DLD1 (cell line): ENCODE data around the gene ZNF423.

ENCODE experiments used
- in situ Hi-C: cut with HindIII; loops from 2 replicates; pipeline ENCODE4 v1.10.0; 2017; ENCODE audit warnings: low sequenced_read_pairs

ZNF423 gene

GRCh38 chr16:49793244-49793643 lies 62.7 kb downstream of the ZNF423 start:
- in situ Hi-C loops, result no loop called here

GRCh38 chr16:49789616-49790015 lies 66.3 kb downstream of the ZNF423 start:
- in situ Hi-C loops, result loop anchor here (10.0 kb wide), 1 partner anchor 95 kb away; no protein-coding TSS in a partner anchor

- in situ Hi-C loops, result loop anchor here (10.0 kb wide), 1 partner anchor 96 kb away; no protein-coding TSS in a partner anchor
Measured at GRCh38 chr16:49788986-49789385, 66.9 kb downstream of the ZNF423 start.

DNA sequence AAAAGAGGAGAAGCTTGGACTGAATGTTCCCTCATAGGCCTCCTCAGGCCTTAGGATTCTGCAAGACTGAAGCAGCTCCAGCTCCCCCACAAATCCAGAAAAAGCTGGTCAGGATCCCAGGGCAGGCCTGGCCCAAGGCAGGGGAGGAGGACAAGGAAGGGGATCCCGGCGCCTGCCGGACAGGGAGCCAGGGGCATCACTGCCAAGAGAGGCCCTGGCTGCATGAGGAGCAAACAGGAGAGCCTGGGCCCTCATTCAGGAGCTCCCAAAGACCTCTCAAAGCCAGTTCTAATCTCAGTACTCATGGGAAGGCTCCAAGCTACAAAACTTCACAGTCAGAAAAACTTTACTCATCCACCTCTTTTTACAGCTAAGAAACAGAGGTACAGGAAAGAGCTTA lies 67.3 kb downstream of the ZNF423 start:
- in situ Hi-C loops, result loop anchor here (10.0 kb wide), 1 partner anchor 96 kb away; no protein-coding TSS in a partner anchor

DNA sequence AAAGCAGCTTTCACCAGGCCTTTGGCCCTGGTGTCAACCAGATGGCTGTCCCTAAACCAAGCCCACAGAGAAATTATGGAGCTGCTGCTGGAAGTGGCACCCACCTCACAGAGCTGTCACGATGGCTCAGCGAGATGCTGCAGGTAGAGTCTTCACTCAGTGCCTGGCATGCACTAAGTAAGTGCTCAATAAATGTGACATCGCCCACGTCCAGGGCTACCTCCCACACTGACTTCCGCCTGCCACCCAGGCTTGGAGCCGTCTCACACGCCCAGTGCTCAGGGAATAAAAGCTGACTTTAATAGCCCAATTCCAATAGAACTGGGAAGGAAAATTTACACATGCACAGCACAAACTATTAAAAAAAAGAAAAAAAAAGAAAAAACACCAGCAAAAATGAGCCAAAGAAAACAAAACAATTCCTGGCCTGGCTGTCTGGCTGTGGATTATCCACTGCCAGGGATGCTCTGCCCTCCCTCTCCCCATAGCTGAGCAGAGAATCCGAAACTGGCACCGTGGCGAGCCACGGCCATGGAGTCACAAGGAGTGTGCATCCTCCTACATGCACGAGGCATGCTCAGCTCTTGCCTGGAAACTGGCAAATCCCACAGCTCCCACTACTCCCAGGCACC lies 68.9 kb downstream of the ZNF423 start:
- in situ Hi-C loops, result loop anchor here (10.0 kb wide), 1 partner anchor 98 kb away; no protein-coding TSS in a partner anchor

DNA sequence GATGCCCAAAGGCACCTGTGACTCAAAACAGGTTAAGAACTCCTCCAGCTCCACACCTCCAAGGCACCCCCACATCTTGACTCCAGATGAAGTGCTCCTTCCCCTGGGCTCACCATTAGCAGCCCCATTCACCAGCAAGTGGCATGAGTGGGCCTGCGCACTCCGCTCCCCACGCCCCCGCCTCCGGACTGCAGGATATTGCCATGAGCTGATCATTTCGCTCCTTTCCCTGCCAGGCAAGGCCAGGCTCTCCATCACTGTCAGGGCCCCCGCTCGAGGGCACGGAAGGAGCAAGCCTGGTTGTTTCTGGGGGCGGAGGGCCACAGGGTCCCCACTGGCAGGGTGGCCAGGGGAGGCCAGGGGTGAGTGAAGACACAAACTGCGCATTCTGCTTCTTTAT lies 69.9 kb downstream of the ZNF423 start:
- in situ Hi-C loops, result loop anchor here (10.0 kb wide), 1 partner anchor 99 kb away; no protein-coding TSS in a partner anchor

GRCh38 chr16:49782405-49782804 lies 73.5 kb downstream of the ZNF423 start:
- in situ Hi-C loops, result loop anchor here (10.0 kb wide), 1 partner anchor 102 kb away; no protein-coding TSS in a partner anchor

- in situ Hi-C loops, result loop anchor here (10.0 kb wide), 1 partner anchor 103 kb away; no protein-coding TSS in a partner anchor
Measured at GRCh38 chr16:49781401-49781800, 74.5 kb downstream of the ZNF423 start.

GRCh38 chr16:49780433-49780832 lies 75.5 kb downstream of the ZNF423 start:
- in situ Hi-C loops, result loop anchor here (10.0 kb wide), 1 partner anchor 104 kb away; no protein-coding TSS in a partner anchor

DNA sequence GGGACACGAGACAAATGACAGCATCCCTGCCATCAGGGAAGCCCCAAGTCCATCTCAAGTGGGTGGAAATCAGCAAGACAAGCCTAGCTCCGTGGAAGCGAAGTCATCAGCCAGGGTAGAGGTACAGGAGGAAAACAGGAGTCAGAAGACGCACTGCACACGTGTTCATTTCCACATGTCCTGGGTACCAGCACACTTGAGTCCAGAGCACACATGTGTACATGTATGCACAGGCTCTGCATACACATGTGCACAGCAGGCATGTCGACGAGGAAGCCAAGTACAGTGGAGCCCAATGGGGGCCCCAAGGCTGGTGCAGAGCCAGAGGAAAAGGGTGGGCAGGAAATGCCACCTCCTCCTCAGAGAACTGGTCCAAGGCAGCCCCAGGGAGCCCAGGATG lies 75.9 kb downstream of the ZNF423 start:
- in situ Hi-C loops, result loop anchor here (10.0 kb wide), 1 partner anchor 105 kb away; no protein-coding TSS in a partner anchor

- in situ Hi-C loops, result no loop called here
Measured at GRCh38 chr16:49778202-49778930, 77.5 kb downstream of the ZNF423 start.

DNA sequence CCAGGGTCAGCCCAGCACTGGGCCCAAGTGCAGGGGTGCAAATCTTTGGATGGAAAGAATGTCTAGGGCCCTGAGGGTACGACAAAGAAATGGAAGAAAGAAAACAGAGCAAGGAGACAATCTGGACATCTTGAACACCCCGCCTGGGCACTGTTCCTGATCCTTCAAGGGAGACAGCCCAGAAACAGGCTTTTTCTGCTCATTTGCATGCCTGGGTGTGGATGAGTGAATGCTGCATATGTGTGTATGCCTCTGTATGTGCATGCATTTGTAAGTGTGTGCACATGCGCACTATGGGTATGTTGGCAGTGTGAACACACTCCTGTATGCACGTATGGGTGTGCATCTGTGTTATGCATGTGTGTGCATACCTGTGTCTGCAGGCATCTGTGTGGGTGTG lies 79.2 kb downstream of the ZNF423 start:
- in situ Hi-C loops, result no loop called here

GRCh38 chr16:49776085-49776595 lies 79.8 kb downstream of the ZNF423 start:
- in situ Hi-C loops, result no loop called here

- in situ Hi-C loops, result no loop called here
Measured at GRCh38 chr16:49775581-49775980, 80.3 kb downstream of the ZNF423 start.

DNA sequence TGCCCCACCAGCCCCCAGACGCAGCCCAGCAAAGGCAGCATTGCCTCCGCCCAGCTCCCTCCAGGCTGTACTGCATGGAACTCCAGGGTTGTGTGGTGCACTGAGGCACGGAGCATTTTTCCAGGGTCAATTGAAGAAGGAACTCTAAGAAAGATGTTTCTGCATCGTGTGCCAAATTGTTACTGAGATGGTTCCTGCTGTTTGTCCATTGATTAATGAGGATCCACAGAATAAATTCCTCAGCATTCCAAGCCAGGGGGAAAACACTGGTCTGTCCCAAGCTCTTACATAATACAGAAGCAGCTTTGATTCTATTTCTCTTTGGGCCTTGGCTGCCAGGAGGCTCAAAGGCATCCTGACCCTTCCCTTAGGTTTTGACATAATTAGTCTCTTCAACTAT lies 80.9 kb downstream of the ZNF423 start:
- in situ Hi-C loops, result no loop called here

- in situ Hi-C loops, result loop anchor here (25.0 kb wide), 1 partner anchor 162 kb away; no protein-coding TSS in a partner anchor
Measured at GRCh38 chr16:49773534-49774475, 82.1 kb downstream of the ZNF423 start.

- in situ Hi-C loops, result loop anchor here (25.0 kb wide), 1 partner anchor 156 kb away; no protein-coding TSS in a partner anchor
Measured at GRCh38 chr16:49767998-49768397, 87.9 kb downstream of the ZNF423 start.

DNA sequence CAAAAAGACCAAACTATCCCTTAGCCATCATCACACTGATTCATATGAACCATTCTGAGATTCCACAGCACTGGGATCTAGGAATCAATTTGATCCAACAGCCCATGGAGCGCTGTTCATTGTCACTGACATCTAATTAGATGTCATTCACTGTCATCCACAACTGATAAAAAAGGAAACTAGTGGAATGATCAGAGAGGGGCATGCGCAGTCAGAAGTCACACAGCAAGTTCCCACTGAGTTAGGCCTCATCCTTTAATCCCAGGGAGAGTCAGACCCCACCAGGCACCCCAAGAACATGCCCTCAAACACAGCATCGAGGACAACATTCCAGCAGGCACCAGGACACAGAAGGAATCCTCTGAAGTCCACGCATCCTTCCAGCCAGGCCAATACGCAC lies 88.5 kb downstream of the ZNF423 start:
- in situ Hi-C loops, result loop anchor here (25.0 kb wide), 1 partner anchor 155 kb away; no protein-coding TSS in a partner anchor

GRCh38 chr16:49766225-49766624 lies 89.7 kb downstream of the ZNF423 start:
- in situ Hi-C loops, result loop anchor here (25.0 kb wide), 1 partner anchor 154 kb away; no protein-coding TSS in a partner anchor

DNA sequence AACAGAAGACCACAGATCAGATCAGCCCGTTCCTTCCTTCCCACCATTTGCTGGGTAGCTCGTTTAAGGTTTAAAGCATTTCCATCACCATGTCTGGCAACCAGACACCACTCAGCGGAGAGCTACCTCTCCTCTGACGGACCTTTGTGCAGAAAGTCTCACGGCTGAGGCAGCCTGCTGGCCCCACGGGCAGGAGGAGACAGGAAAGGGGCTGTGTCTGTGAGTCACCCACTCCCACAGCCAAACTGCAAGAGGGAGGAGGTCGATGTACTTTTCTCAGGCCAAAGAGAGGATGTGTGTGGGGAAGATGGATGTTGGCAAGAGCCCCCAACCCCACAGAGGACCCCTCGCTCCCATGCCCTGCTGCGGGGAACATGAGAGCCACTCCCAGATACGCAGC lies 92.1 kb downstream of the ZNF423 start:
- in situ Hi-C loops, result loop anchor here (25.0 kb wide), 1 partner anchor 152 kb away; no protein-coding TSS in a partner anchor
